Stimulated activated CD4-positive, alpha-beta T cell treated with anti-CD3 and anti-CD28 coated beads, Interleukin-15, amount 100 ng/mL, for 24 hours (primary cell): ENCODE data around the gene INSR.
A peak's percentile ranks its signal among the peaks of the same experiment; 100 is the strongest.

Experiments
- DNase-seq: peaks from one replicate; pipeline ENCODE4 v3.0.0-alpha.2; 2020

Gene INSR

DNA sequence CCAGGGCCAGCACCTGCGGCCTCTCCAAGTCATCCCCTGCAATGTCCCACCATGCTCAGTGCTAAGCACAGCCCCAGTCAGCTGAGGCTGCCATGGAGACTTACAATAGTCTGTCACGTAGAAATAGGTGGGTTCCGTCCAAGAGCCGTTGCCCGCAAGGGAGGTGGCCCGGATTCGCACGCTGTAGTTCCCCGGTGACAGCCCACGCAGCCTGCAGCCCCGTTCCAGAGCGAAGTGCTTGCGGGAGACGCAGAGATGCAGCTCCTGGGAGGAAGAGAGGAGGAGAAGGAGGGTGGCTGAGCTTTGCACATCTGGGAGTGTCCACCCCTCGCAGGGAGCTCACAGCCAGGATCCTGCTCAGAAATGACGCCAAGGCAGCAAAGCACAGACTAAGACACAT is 162.2 kb downstream of the INSR start:
- no peak for DNase-seq

DNA sequence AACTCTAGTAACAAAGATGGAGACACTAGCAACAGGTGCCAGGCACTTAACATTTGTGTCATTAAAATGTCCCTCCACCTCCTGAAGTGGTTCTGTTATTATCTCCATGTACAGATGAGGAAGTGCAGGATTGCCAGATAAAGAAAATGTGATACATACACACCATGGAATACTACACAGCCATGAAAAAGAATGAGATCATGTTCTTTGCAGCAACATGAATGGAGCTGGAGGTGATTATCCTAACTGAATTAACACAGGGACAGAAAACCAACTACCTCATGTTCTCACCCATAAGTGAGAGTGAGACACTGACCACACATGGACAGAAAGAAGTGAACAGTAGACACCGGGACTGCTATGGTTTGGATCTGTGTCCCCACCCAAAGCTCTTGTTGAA is 164.2 kb downstream of the INSR start:
- DNase-seq: no peak

DNA sequence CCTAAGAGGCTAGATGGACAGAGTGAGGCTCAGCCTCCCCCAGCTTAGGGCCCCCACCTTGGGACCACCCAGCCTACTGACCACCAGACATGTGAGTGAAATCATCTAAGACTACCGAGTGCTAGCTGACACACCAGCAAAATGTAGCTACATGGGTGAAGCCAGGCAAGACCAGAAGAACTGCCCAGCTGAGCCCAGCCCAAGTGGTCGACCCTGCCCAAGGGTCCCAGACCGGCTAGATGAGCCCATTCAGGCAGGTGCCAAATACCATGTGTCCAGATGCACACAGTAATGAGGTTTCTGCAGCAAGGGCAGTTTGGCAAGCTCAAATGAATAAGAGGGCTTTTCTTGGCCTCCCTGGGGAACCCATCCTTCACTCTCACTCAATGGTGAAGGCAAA is 168.1 kb downstream of the INSR start:
- DNase-seq: no peak

DNA sequence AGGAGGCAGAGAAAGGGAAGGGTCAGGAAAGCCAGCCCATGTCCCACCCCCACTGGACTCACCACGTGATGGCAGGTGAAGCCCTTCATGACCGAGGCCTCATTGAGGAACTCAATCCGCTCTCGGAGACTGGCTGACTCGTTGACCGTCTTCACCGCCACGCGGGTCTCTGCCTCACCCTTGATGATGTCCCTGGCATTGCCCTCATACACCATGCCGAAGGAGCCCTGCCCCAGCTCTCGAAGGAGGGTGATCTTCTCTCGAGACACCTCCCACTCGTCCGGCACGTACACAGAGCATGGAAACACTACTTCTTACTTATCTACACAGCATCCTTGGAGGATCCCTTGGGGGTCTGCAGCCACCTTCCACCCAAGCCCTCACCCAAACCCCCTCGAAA is 169.0 kb downstream of the INSR start:
- no peak for DNase-seq

DNA sequence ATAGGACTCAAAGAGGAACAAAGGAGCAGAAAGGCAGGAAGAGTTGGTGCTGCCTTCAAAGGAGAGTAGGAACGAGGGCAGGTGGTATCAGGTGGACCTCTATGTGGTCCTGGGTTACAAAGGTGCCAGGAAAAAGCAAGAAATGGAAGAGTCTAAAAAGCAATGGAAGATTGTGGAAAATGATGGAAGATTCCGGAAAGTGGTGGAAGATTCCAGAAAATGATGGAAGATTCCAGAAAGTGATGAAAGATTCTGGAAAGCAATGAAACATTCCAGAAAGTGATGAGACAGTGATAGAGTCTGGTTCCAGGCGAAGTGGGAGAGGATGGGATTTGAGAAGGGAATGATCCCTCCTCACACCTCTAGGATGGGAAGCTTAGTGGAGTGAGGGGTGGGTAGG is 169.4 kb downstream of the INSR start:
- DNase-seq: no peak

DNA sequence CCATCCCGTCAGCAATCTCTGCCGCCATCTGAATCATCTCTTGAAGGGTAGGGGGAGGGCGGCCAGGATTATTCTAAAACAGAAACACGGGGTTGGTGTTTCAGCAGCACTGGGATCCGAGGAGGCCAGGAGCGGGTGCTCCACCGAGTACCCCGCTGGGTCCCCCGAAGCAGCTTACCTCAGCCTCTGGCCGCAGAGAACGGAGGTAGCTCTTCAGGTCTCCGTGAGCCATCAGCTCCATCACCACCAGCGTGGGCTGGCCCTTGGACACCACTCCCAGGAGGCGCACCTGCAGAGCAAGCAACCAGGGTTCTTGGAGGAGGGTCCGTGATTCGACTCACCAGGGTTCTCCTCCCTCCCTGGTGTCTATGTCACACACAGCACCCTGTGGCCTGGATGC is 171.5 kb downstream of the INSR start:
- no peak for DNase-seq

DNA sequence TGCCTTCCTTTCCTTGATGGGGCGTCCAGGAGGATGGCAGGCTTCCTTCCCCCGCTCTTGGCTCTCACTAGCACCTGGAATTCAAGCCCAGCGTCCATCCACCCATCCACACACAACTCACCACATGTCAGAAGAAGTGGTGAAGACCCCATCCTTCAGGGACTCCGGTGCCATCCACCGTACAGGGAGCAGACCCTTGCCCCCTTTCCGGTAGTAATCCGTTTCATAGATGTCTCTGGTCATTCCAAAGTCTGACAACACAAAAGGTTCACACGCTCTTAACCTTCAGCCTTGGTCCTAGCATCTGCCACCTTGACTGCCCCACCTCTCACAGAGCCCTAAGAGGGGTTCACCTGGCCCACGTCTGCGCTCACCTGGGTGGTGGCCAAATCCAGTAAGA is 173.7 kb downstream of the INSR start:
- no peak for DNase-seq

DNA sequence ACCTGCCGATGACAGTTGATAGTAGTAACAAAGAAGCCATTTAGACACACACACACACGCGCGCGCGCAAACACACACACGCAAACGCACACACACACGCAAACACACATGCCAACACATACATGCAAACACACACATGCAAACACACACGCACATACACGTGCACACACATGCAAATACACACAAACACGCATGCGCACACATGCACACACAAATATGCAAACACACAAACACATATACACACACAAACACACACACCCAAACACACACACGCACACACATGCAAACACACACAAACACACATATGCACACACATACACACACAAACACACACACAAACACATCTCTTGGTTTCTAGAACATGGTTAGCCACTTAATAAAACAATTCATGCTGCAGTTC is 174.6 kb downstream of the INSR start:
- DNase-seq: no peak

DNA sequence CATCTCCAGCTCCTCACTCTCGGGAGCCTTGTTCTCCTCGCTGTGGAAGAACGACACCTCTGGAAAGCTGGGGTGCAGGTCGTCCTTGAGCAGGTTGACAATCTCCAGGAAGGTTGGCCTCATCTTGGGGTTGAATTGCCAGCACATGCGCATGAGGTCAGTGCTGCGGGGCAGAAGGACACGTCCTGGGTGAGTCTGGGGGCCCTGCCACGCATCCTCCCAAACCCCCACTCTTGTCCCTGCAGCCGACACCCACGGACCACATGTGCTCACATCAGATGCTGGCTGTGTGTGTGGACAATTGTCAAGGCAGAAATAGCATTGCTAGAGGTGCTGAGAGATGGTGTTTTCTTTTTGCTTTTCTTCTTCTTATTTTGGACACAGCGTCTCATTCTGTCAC is 177.0 kb downstream of the INSR start:
- DNase-seq: no peak

DNA sequence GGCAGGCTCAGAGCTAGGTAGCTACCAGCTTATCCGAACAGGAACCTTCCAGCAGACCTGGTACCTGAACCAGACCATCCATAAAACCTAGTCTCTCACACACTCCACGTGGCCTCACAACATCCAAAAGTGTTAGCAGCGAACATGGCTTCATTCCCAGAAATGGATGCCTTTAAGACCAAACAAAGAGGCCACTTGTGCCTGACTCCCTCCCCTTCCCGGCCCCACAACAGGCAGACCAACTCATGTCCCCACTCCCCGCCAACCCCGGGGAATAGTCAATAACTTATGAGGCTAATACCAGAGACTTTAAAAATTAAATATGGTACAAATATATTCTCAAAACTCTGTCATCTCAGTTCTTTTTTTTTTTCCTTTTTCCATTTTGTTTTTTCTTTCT is 178.5 kb downstream of the INSR start:
- DNase-seq: no peak

DNA sequence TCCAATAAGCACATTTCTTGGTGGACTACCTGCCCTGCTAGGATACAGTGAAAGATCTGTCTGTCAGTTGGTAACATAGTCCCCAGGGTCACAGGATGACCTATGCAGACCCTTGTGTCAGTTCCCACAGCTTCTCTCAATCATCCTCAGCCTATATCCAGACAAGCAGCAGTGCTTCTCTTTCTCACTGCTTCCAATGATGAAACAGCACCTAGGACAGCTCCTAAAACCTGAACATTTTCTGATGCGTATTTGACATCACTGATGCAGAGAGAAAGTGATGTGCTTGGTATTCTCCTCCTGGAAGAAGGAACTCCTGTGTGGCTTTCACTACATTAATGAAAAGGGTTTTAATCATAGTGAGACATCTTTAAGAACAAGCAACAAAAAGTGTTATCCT is 181.0 kb downstream of the INSR start:
- DNase-seq: no peak

DNA sequence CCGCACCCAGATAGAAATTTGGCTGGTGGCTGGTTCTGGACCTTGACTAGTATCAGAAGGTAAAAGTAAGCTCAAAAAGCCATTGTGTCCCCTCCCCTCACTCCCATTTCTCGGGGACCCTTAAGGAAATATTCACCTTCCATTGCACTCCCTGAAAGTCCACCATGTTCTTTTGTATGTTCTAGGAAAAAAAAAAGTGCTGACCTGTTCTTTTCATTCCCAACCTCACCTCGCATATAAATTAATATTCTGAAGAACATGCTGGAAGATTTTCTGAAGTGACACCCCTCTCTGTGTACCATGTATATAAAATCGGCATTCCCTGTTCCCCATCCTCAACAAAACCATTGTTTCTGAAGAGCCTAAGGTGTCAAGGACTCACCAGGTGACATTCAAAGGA is 181.5 kb downstream of the INSR start:
- DNase-seq: no peak

DNA sequence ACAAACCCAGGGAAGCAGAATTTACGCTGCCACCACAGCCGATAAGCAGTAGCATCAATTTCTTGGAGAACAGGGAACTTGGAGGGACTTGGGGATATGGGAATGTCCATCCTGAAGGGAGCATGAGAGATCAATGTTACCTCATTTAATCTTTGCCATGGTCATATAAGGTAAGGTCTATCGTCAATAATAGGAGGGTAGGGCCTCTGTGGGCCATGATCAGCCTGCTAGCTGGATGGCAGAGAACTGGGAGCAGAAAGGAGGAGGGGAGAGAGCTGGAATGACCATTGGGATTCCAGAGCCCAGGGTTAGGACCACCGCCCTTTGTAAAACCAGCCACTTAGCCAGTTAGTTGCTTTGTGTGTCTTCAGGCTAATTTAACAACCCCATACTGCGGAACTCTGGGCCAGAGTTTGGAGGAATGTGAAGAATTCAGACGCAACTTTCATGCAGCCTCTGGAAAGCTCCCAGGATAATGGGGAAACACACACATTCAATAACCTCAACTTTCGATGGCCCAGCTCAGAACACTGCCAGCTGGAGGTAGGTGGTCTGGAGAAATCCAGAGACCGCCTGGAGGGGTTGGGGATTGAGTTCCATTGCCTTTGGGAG is 184.4 kb downstream of the INSR start:
- no peak for DNase-seq

DNA sequence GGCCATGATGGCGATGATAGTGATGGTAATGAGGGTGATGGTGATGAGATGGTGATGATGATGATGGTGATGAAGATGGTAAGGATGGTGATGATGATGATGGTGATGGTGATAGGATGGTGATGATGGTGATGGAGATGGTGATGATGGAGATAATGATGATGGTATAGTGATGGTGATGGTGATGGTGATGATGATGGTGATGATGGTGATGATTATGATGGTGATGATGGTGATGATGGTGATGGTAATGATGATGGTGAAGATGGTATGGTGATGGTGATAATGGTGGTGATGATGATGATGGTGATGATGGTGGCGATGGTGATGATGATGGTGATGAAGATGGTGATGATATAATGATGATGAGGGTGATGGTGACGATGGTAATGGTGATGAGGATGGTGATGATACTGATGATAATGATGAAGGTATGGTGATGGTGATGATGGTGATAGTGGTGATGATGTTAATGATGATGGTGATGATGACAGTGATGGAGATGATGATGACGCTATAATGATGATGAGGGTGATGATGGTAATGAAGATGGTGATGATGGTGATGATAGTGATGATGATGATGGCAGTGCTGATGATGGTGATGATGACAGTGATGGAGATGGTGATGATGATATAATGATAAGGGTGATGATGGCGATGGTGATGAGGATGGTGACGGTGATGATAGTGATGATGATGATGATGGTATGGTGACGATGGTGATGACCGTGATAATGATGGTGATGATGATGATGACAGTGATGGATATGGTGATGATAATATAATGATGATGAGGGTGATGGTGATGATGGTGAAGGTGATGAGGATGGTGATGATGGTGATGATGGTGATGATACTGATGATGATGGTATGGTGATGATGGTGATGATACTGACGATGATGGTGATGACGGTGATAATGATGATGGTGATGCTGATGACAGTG is 187.2 kb downstream of the INSR start:
- DNase-seq: no peak

DNA sequence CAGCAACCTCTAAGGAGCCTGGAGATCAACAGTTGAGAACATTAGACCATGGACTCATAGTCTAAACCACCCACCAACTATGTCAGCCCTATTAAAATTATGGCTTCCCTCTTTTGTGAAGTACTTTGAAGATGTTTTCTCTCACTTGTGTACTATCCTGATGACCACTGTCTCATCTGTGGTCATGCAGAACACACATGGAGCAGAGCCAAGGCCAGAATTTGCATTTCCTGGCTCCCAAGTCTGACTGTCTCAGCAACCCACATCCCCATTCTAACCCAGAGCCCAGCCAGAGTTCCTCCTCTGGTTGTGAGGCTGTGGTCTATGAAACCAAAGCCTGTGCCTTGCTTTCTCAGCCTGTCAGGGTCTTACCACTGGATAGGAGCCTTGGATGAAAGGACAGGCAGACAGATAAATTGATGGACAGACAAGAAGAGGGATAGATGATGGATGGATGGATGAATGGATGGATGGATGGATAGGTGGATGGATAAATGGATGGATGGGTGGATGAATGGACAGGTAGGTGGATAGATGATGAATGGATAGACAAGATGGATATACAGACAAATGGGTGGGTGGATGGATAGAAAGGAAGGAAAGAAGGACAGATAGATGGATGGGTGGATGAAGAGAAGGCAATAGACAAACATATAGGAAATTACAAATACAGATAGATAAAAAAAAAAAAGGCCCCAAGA is 189.3 kb downstream of the INSR start:
- no peak for DNase-seq

DNA sequence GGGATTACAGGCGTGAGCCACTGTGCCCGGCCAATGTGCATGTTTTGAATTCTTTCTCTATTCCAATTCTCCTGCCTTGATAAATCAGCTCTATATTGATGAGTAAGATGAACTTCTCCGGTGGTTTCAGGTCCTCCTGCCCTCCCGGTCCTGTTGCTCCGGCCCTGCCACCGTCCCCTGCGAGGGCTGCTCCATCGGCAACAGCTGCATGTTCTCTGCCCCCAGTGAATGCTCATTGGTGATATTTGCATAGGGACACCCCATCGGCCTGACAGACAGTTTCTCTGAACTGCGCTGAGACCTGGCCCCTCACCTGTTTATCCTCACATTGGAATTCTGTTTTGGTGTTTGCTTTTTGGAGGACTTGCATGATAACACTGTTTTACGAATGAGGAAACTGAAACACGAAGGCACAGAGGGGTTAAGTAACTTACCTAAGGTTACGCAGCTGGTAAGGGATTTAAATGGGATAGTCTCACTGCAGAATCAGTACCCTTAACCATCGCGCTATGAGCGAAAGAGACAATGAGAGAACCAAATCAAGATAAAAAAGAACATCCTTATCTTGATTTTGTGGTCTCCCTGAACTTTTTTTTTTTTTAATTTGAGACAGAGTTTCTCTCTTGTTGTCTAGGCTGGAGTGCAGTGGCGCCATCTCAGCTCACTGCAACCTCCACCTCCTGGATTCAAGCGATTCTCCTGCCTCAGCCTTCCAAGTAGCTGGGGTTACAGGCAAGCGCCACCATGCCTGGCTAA is 192.5 kb downstream of the INSR start:
- no peak for DNase-seq

DNA sequence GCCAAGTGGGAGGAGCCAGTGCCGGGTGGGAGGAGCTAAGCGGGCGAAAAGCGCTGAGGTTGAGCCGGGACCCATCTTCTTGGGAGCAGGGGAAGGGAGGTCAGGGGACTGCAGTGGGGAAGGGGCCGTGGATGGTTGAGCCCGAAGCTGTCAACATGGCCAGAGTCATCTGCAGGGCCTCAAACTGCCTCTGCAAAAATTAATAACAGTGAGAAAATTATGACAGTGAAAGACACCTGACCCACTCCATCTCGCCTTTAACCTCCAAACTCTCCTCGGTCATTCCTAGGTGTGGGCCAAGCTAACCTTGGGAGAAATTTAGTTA is 194.7 kb downstream of the INSR start:
- peak; percentile 90 for DNase-seq

DNA sequence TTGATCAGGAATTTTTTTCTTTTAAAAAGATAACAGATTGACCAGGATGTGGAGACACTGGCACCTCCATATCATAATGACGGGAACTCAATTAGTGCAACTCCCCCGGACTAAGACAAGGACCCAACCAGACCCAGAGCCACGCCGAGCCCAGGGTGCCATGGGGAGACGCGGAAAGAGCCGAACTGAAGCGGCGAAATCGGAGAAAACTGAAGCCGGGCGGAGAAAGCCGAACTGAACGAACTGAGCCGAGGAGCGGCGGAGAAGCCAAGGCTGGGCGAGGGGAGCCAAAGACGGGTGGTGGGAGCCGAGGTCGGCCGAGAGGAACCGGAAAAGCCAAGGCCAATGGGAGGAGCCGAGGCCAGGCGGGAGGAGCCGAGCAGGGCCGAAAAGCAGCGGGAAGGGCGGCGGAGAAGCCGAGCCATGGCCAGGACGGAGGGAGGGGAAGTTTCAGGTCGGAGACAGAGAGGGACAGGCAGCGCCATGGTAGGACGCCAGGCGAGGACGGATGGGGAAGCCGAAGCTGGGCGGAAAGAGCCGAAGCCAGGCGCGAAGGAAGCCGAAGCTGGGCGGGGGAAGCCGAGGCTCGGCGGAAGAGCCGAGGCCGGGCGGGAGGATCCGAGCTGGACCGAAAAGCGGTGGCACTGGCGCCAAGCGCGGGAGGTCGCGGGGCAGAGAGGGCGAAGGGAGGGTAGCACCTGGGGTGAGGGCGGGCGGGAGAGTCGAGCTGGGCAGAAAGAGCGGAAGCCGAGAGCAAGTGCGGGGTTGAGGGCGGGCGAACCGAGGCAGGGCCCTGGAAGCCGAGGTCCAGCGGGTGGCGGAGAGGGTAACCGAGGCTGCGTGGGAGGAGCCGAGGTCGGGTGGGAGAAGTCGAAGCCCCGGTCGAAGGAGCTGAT is 195.3 kb downstream of the INSR start:
- peak; percentile 92 for DNase-seq

DNA sequence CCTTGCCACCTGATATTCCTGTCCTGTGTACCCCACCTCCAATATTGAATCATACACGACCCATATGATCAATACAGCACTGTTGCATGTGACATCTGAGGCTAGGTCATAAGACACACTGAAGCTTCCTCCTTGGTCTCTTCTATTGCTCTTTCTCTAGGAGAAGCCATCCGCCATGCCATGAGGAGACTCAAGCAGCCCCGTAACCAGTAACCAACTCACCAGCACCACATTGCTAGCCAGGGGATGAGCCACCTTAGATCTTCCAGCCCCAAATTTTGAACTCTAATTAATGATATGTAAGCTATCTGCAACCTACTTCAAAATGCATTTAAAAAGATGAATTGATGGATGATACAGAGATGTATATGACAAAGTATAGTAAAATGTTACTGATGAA is 196.1 kb downstream of the INSR start:
- no peak for DNase-seq

DNA sequence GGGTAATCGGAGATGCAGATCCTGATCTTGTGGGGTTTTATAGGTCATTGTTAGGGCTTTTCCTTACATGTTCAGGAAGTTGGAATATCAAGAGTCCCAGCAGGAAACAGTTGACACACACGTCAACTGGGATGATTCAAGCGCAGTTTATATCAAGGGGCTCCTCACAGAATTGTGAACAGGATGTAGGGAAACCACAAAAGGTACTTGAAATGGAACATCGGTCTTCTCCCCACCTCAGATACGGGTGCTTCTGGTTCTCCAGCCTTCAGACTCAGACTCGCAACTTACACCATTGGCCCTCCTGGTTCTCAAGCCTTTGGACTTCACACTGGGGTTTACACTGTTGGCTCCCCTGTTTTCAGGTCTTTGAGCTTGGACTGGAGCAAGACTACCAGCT is 205.2 kb downstream of the INSR start:
- DNase-seq: no peak

DNA sequence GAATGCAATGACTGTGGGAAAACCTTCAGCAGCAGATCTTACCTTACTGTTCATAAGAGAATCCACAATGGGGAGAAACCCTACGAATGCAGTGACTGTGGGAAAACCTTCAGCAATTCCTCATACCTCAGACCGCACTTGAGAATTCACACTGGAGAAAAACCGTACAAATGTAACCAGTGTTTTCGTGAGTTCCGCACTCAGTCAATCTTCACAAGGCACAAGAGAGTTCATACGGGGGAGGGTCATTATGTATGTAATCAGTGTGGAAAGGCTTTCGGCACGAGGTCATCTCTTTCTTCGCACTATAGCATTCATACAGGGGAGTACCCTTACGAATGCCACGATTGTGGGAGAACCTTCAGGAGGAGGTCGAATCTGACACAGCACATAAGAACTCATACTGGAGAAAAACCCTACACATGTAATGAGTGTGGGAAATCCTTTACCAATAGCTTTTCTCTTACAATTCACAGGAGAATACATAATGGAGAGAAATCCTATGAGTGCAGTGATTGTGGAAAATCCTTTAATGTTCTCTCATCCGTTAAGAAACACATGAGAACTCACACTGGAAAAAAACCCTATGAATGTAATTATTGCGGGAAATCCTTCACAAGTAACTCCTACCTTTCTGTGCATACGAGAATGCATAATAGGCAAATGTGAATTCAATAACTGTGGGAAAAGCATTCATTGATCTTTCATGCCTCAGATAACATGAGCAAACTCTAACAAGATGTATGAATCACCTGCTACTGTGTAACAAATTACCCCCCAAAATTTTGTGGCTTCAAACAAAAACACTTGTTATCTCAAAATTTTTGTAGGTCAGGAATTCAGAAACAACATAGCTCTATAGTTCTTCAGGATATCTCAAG is 210.9 kb downstream of the INSR start:
- DNase-seq: no peak
